Stimulated activated effector memory CD8-positive, alpha-beta T cell treated with anti-CD3 and anti-CD28 coated beads, Interleukin-12 subunit alpha, Interleukin-12 subunit beta, amount 100 ng/mL, for 72 hours (primary cell): Measurements from ENCODE around the gene PCP4.

Experiments used
- ATAC-seq: fragments of 150-1000 bp; cut with Tn5 transposase; 2 replicates; pipeline ENCODE4 v1.10.0; 2021
- DNase-seq, 2 donors: peaks; one replicate each; pipeline ENCODE4 v3.0.0; 2021 to 2022; ENCODE audit warnings: low spot score in 2 of 2
- H3K27ac Mint-ChIP-seq: one replicate; pipeline ENCODE4 v1.8.0; 2022; ENCODE audit warnings: mild to moderate bottlenecking, mixed read lengths
- H3K36me3 Mint-ChIP-seq: one replicate; pipeline ENCODE4 v1.8.0; 2022; ENCODE audit warnings: mild to moderate bottlenecking, mixed read lengths
- H3K4me1 Mint-ChIP-seq: one replicate; pipeline ENCODE4 v1.8.0; 2022; ENCODE audit warnings: mixed read lengths
- H3K4me3 Mint-ChIP-seq: one replicate; pipeline ENCODE4 v1.8.0; 2022; ENCODE audit warnings: mild to moderate bottlenecking, mixed read lengths
- H3K9me3 Mint-ChIP-seq: one replicate; pipeline ENCODE4 v1.8.0; 2022; ENCODE audit warnings: mixed read lengths

PCP4 gene

GRCh38 chr21:39969691-39970364 lies 102.6 kb downstream of the PCP4 start:
- no peak overlapping the region for H3K4me3 Mint-ChIP-seq
- H3K4me1 Mint-ChIP-seq = no peaks in the 10 kb centered on the region
- H3K36me3 Mint-ChIP-seq = no peaks in the 10 kb centered on the region
- peaks cover 6% of the 10 kb centered on the region for H3K9me3 Mint-ChIP-seq
- no peak overlapping the region for H3K27ac Mint-ChIP-seq
- DNase-seq (no peak), ATAC-seq (no peak)

GRCh38 chr21:39971956-39972355 lies 104.7 kb downstream of the PCP4 start:
- DNase-seq = no peak
- Mint-ChIP-seq H3K4me3 (no peak overlapping the region), H3K36me3 (no peaks in the 10 kb centered on the region), H3K27ac (no peak overlapping the region), H3K9me3 (peaks cover 6% of the 10 kb centered on the region), H3K4me1 (no peaks in the 10 kb centered on the region)
- ATAC-seq = no peak

GRCh38 chr21:39972471-39972870 lies 105.2 kb downstream of the PCP4 start:
- H3K4me1 Mint-ChIP-seq = no peaks in the 10 kb centered on the region

GRCh38 chr21:39972976-39973770 lies 105.9 kb downstream of the PCP4 start:
- Mint-ChIP-seq H3K4me3 (no peak overlapping the region), H3K4me1 (no peaks in the 10 kb centered on the region), H3K36me3 (no peaks in the 10 kb centered on the region), H3K27ac (no peak overlapping the region), H3K9me3 (peaks cover 4% of the 10 kb centered on the region)
- no peak for DNase-seq
- no peak for ATAC-seq

More at GRCh38 chr21:39972471-39972870, 105.2 kb downstream of the PCP4 start:
- DNase-seq = no peak
- H3K4me3 Mint-ChIP-seq = no peak overlapping the region
- no peaks in the 10 kb centered on the region for H3K36me3 Mint-ChIP-seq
- no peak for ATAC-seq
- peaks cover 6% of the 10 kb centered on the region for H3K9me3 Mint-ChIP-seq
- H3K27ac Mint-ChIP-seq = no peak overlapping the region

- Mint-ChIP-seq H3K27ac (no peak overlapping the region), H3K4me3 (no peak overlapping the region), H3K4me1 (no peaks in the 10 kb centered on the region), H3K36me3 (peaks cover 4% of the 10 kb centered on the region), H3K9me3 (peaks cover 7% of the 10 kb centered on the region)
- ATAC-seq = no peak
- no peak for DNase-seq
Observed at GRCh38 chr21:39976800-39977199, 109.6 kb downstream of the PCP4 start.
